DOHH2 (cell line): ENCODE measurements around the gene RHOC.

Experiments used
- H3F3A ChIP-seq: fragments of 200-600 bp; sonication (generic), shearing (Covaris generic); 2 replicates; pipeline ENCODE4 v1.6.0; 2016; ENCODE audit warnings: antibody characterized with exemption, mild to moderate bottlenecking; ENCODE audit not compliant: control insufficient read depth, insufficient read depth
- H3K27ac ChIP-seq: fragments of 200-600 bp; sonication (generic); 2 replicates; pipeline ENCODE4 v1.5.1; 2014; ENCODE audit warnings: low read depth, mild to moderate bottlenecking, low read length, moderate library complexity
- H3K27me3 ChIP-seq: fragments of 200-600 bp; sonication (generic); 2 replicates; pipeline ENCODE4 v1.6.1; 2014; ENCODE audit warnings: mild to moderate bottlenecking, low read length, mixed read lengths; ENCODE audit not compliant: control insufficient read depth
- H3K36me3 ChIP-seq: fragments of 200-600 bp; sonication (generic); 2 replicates; pipeline ENCODE4 v1.6.1; 2014; ENCODE audit warnings: mild to moderate bottlenecking, low read length, moderate library complexity, mixed read lengths; ENCODE audit not compliant: control insufficient read depth
- H3K4me1 ChIP-seq: fragments of 200-600 bp; sonication (generic); 2 replicates; pipeline ENCODE4 v1.6.1; 2014; ENCODE audit warnings: mild to moderate bottlenecking, low read length, mixed read lengths; ENCODE audit not compliant: control insufficient read depth
- H3K4me2 ChIP-seq: fragments of 200-600 bp; sonication (generic); 2 replicates; pipeline ENCODE4 v1.6.0; 2014; ENCODE audit warnings: mild to moderate bottlenecking, low read length, moderate library complexity
- H3K4me3 ChIP-seq: fragments of 200-600 bp; sonication (generic); 2 replicates; pipeline ENCODE4 v1.5.1; 2014; ENCODE audit warnings: mild to moderate bottlenecking, low read length, mixed read lengths
- H3K79me2 ChIP-seq: fragments of 200-600 bp; sonication (generic); 2 replicates; pipeline ENCODE4 v1.6.1; 2014; ENCODE audit warnings: mild to moderate bottlenecking, low read length, mixed read lengths; ENCODE audit not compliant: control insufficient read depth
- H3K9me2 ChIP-seq: fragments of 200-600 bp; sonication (generic); replicated peaks from 2 replicates; pipeline ENCODE4 v1.6.1; 2014; ENCODE audit warnings: mild to moderate bottlenecking, low read length, mixed read lengths; ENCODE audit not compliant: control insufficient read depth
- H3K9me3 ChIP-seq: fragments of 200-600 bp; sonication (generic); 2 replicates; pipeline ENCODE4 v1.6.1; 2014; ENCODE audit warnings: antibody characterized with exemption, low read length, mixed read lengths; ENCODE audit not compliant: control insufficient read depth, insufficient read depth
- H4K20me1 ChIP-seq: fragments of 200-600 bp; sonication (generic); 2 replicates; pipeline ENCODE4 v1.6.0; 2014; ENCODE audit warnings: low read depth, mild to moderate bottlenecking, antibody characterized with exemption, low read length, moderate library complexity; ENCODE audit not compliant: control insufficient read depth, insufficient read depth
- CTCF ChIP-seq: fragments of 200-600 bp; sonication (generic); IDR thresholded peaks from one replicate; pipeline ENCODE4 v1.5.1; 2014; ENCODE audit warnings: antibody characterized with exemption, mild to moderate bottlenecking, low read depth, low read length; ENCODE audit not compliant: poor library complexity, severe bottlenecking
- EZH2phosphoT487 ChIP-seq: fragments of 200-600 bp; sonication (generic); IDR thresholded peaks from 2 replicates; pipeline ENCODE4 v1.6.1; 2017; ENCODE audit warnings: borderline replicate concordance, mild to moderate bottlenecking, antibody characterized with exemption, low read length, moderate library complexity, mixed read lengths

Gene RHOC

GRCh38 chr1:112673592-112674439 lies 33.1 kb downstream of the RHOC start:
- H3K79me2 ChIP-seq: no peaks in the 10 kb centered on the region
- peaks cover 11% of the 10 kb centered on the region for H3K27me3 ChIP-seq
- no peak for TF ChIP-seq EZH2phosphoT487
- TF ChIP-seq CTCF: peak; percentile 57
- peaks cover 36% of the 10 kb centered on the region for H3K36me3 ChIP-seq
- H3K27ac ChIP-seq: no peak overlapping the region
- peaks cover 39% of the 10 kb centered on the region for H3F3A ChIP-seq
- no peaks in the 10 kb centered on the region for H3K9me2 ChIP-seq
- peaks cover 4% of the 10 kb centered on the region; the same call in 1 of the 2 replicates for H4K20me1 ChIP-seq
- no peaks in the 10 kb centered on the region for H3K9me3 ChIP-seq
- peaks cover 45% of the 10 kb centered on the region for H3K4me1 ChIP-seq
- H3K4me2 ChIP-seq: peak overlapping the region; percentile 99
- peak overlapping the region; percentile 85 for H3K4me3 ChIP-seq

GRCh38 chr1:112672842-112673241 lies 34.1 kb downstream of the RHOC start:
- Histone ChIP-seq H3K4me2 (no peak overlapping the region), H3K9me2 (no peaks in the 10 kb centered on the region), H3K9me3 (no peaks in the 10 kb centered on the region), H3K4me3 (no peak overlapping the region), H3K36me3 (peaks cover 46% of the 10 kb centered on the region), H3K27ac (no peak overlapping the region), H3K27me3 (peaks cover 11% of the 10 kb centered on the region), H4K20me1 (peaks cover 4% of the 10 kb centered on the region; the same call in 1 of the 2 replicates), H3K4me1 (peaks cover 50% of the 10 kb centered on the region), H3K79me2 (no peaks in the 10 kb centered on the region), H3F3A (peaks cover 36% of the 10 kb centered on the region)
- TF ChIP-seq EZH2phosphoT487 (no peak), CTCF (no peak)

- H3K4me1 ChIP-seq: peaks cover 50% of the 10 kb centered on the region
- no peak overlapping the region for H3K27ac ChIP-seq
- no peaks in the 10 kb centered on the region for H3K79me2 ChIP-seq
- TF ChIP-seq EZH2phosphoT487 (no peak), CTCF (no peak)
- no peaks in the 10 kb centered on the region for H3K9me2 ChIP-seq
- peaks cover 36% of the 10 kb centered on the region for H3F3A ChIP-seq
- no peak overlapping the region for H3K4me2 ChIP-seq
- H3K36me3 ChIP-seq: peaks cover 54% of the 10 kb centered on the region
- H3K9me3 ChIP-seq: no peaks in the 10 kb centered on the region
- peaks cover 4% of the 10 kb centered on the region; the same call in 1 of the 2 replicates for H4K20me1 ChIP-seq
- H3K4me3 ChIP-seq: no peak overlapping the region
- peaks cover 11% of the 10 kb centered on the region for H3K27me3 ChIP-seq
Observed at GRCh38 chr1:112672009-112672408, 34.9 kb downstream of the RHOC start.
